GM12878 (cell line): ENCODE results near the gene FARS2. TPM values are rescaled to one million over a fixed set of nuclear protein-coding genes. Genes with fewer than 3 reads are reported as not detected.

Experiments
- ATAC-seq: fragments of 200-7000 bp; cut with Tn5 transposase; 3 replicates; pipeline ENCODE4 v1.9.1; 2020; ENCODE audit warnings: mild to moderate bottlenecking, moderate library complexity
- BruUV-seq: library from RNA; stranded (reverse); fragments of 400-500 nt; replicated peaks from 2 replicates; lab custom pipeline; 2021; lab: Mats Ljungman, UMichigan
- CTCF ChIA-PET: fragments of 300-600 bp; sonication (Branson Sonifier 250); formaldehyde crosslinking; extraction: SDS; loops from one replicate; lab custom pipeline; 2021; ENCODE audit warnings: inconsistent platforms; lab: Yijun Ruan, JAX
- POLR2A ChIA-PET: fragments of 350-600 bp; formaldehyde crosslinking; extraction: SDS; loops from one replicate; lab custom pipeline; 2021; ENCODE audit warnings: inconsistent platforms; lab: Charles Lee
- RAD21 ChIA-PET: fragments of 300-600 bp; sonication (Branson Sonifier 250); formaldehyde crosslinking; loops from one replicate; lab custom pipeline; 2023; ENCODE audit warnings: antibody characterized with exemption; ENCODE audit not compliant: unreplicated experiment; lab: Charles Lee
- SMC1A ChIA-PET: fragments of 300-600 bp; sonication (Branson Sonifier 250); formaldehyde crosslinking; loops from one replicate; lab custom pipeline; 2023; ENCODE audit not compliant: unreplicated experiment, uncharacterized antibody; lab: Charles Lee
- DNase-seq: peaks from one replicate; pipeline ENCODE4 v3.0.0-alpha.2; 2011; ENCODE audit warnings: low read depth, low spot score
- FAIRE-seq: peaks from 3 replicates; lab custom pipeline; 2011; peaks lifted over from hg19 to GRCh38; lab: Jason Lieb, UNC
- H2AFZ ChIP-seq: 2 replicates; pipeline ENCODE4 v1.6.0; 2011; ENCODE audit warnings: low read depth, low read length, control low read depth; ENCODE audit not compliant: control insufficient read depth
- H3K27ac ChIP-seq: 2 replicates; pipeline ENCODE4 v1.5.1; 2011; ENCODE audit warnings: control low read depth; ENCODE audit not compliant: control insufficient read depth, insufficient read depth
- H3K27me3 ChIP-seq, 2 experiments: replicated peaks in 1 of 2; 2 replicates each; pipeline versions ENCODE4 v1.6.0 to v1.6.1; 2011; ENCODE audit warnings: low read length in 1 of 2; ENCODE audit not compliant: control insufficient read depth in 2 of 2, insufficient read depth in 2 of 2
- H3K36me3 ChIP-seq, 2 experiments: 2 replicates each; pipeline ENCODE4 v1.5.1; 2011; ENCODE audit warnings: low read length in 1 of 2; ENCODE audit not compliant: control insufficient read depth in 2 of 2, insufficient read depth in 2 of 2
- H3K4me1 ChIP-seq: 2 replicates; pipeline ENCODE4 v1.6.1; 2011; ENCODE audit warnings: mild to moderate bottlenecking, low read length, moderate library complexity, mixed read lengths; ENCODE audit not compliant: control insufficient read depth, insufficient read depth
- H3K4me2 ChIP-seq: 2 replicates; pipeline ENCODE4 v1.6.0; 2011; ENCODE audit warnings: control low read depth; ENCODE audit not compliant: control insufficient read depth, insufficient read depth
- H3K4me3 ChIP-seq: fragments of 200-600 bp; sonication (generic); 2 replicates; pipeline ENCODE4 v1.5.1; 2016
- H3K79me2 ChIP-seq: 2 replicates; pipeline ENCODE4 v1.6.0; 2011; ENCODE audit warnings: low read length; ENCODE audit not compliant: control insufficient read depth, insufficient read depth
- H3K9ac ChIP-seq: 2 replicates; pipeline ENCODE4 v1.8.0; 2011; ENCODE audit warnings: low read length, control low read depth, mixed read lengths; ENCODE audit not compliant: control insufficient read depth, insufficient read depth
- H3K9me3 ChIP-seq: replicated peaks from 3 replicates; pipeline ENCODE4 v1.5.1; 2011; ENCODE audit warnings: mild to moderate bottlenecking, low read length; ENCODE audit not compliant: control insufficient read depth, insufficient read depth
- H4K20me1 ChIP-seq: 2 replicates; pipeline ENCODE4 v1.6.0; 2011; ENCODE audit not compliant: control insufficient read depth, insufficient read depth
- CHD4 ChIP-seq: fragments of 200-600 bp; sonication (generic); IDR thresholded peaks from 2 replicates; pipeline ENCODE4 v1.6.1; 2016; ENCODE audit warnings: mild to moderate bottlenecking
- EZH2 ChIP-seq: IDR thresholded peaks from 2 replicates; pipeline ENCODE4 v1.6.1; 2012; ENCODE audit warnings: low read depth, mild to moderate bottlenecking, control low read depth, inconsistent platforms, low read length, borderline replicate concordance; ENCODE audit not compliant: control insufficient read depth
- IKZF2 ChIP-seq, 2 experiments: fragments of 450-650 bp; IDR thresholded peaks; 2 replicates each; pipeline ENCODE4 v1.6.1; 2017; ENCODE audit warnings: mild to moderate bottlenecking in 2 of 2, moderate library complexity in 2 of 2
- NR2C1 ChIP-seq: fragments of 450-650 bp; IDR thresholded peaks from 2 replicates; pipeline ENCODE4 v1.6.1; 2017; ENCODE audit warnings: antibody characterized with exemption, mild to moderate bottlenecking, moderate library complexity
- PAX5 ChIP-seq: IDR thresholded peaks from 2 replicates; pipeline ENCODE4 v1.6.1; 2011; ENCODE audit warnings: low read depth, low read length, borderline replicate concordance
- POLR2AphosphoS2 ChIP-seq: IDR thresholded peaks from 2 replicates; pipeline ENCODE4 v1.6.1; 2011; ENCODE audit warnings: low read depth, mild to moderate bottlenecking, low read length, improper control_type of control experiment, moderate library complexity
- SIX5 ChIP-seq: IDR thresholded peaks from 2 replicates; pipeline ENCODE4 v1.6.1; 2011; ENCODE audit warnings: mild to moderate bottlenecking, low read depth, low read length, moderate library complexity; ENCODE audit not compliant: severe bottlenecking
- SMARCA5 ChIP-seq: fragments of 450-650 bp; IDR thresholded peaks from 2 replicates; pipeline ENCODE4 v1.6.1; 2017; ENCODE audit warnings: mild to moderate bottlenecking
- SMC3 ChIP-seq: IDR thresholded peaks from 2 replicates; pipeline ENCODE4 v1.6.1; 2011; ENCODE audit warnings: low read length, improper control_type of control experiment, borderline replicate concordance
- SREBF1 ChIP-seq: IDR thresholded peaks from 2 replicates; pipeline ENCODE4 v1.6.1; 2012; ENCODE audit warnings: mild to moderate bottlenecking, low read length
- TARDBP ChIP-seq: IDR thresholded peaks from 2 replicates; pipeline ENCODE4 v1.6.1; 2016; ENCODE audit warnings: borderline replicate concordance
- TCF7 ChIP-seq: IDR thresholded peaks from 2 replicates; pipeline ENCODE4 v1.6.1; 2014; ENCODE audit warnings: antibody characterized with exemption, borderline replicate concordance
- YBX1 ChIP-seq: fragments of 450-650 bp; IDR thresholded peaks from 2 replicates; pipeline ENCODE4 v1.6.1; 2016; ENCODE audit warnings: antibody characterized with exemption
- WGBS: methylation state at CpG from one replicate; pipeline ENCODE4 v1.1.6; 2016; ENCODE audit warnings: low lambda C conversion rate; ENCODE audit not compliant: insufficient replicate concordance, insufficient coverage; ENCODE audit errors: missing lambda C conversion rate; 5-methylcytosine and 5-hydroxymethylcytosine counted together
- in situ Hi-C: fragments of 300-500 bp; cut with MboI; formaldehyde crosslinking; loops from 9 replicates; pipeline ENCODE4 v1.14.3; 2018; ENCODE audit warnings: mixed read lengths
- intact Hi-C: fragments of 100-400 bp; cut with micrococcal nuclease; formaldehyde crosslinking; loops from one replicate; pipeline ENCODE4 v1.14.2; 2022; ENCODE audit not compliant: unreplicated experiment
- polyA plus RNA-seq, 11 experiments: library from polyadenylated mRNA; depleted of rRNA in 4 of 11; unstranded in 6 of 11; stranded (reverse) in 5 of 11; fragments of >200 nt; fragmentation: Nextera tagmentation in 4 of 11; fragmentation: Illumina TruSeq in 1 of 11; extraction: Ambion mirVana in 4 of 11; extraction: Trizol in 1 of 11; gene quantifications; 1 replicate in 1 of 11; 2 replicates in 10 of 11; pipeline versions ENCODE4 v1.2.1 to v1.2.3, GENCODE V29; 2011 to 2016; ENCODE audit warnings: inconsistent platforms in 2 of 11, missing spikeins in 2 of 11, low read depth in 1 of 11
- total RNA-seq, 4 experiments: library from RNA; depleted of rRNA in 3 of 4; stranded (reverse); fragments of >200 nt in 3 of 4; fragmentation: Illumina TruSeq in 1 of 4; extraction: Trizol in 1 of 4; gene quantifications; 2 replicates each; pipeline versions ENCODE4 v1.2.1 to v1.2.3, GENCODE V29; 2013 to 2021
- TF ChIP-seq, protein P1 (sequence below): fragments of 450-650 bp; IDR thresholded peaks from 2 replicates; pipeline ENCODE4 v1.6.1; 2016; ENCODE audit warnings: mild to moderate bottlenecking, moderate library complexity, borderline replicate concordance
- TF ChIP-seq, protein P2 (sequence below): fragments of 450-650 bp; formaldehyde crosslinking; IDR thresholded peaks from 2 replicates; pipeline ENCODE4 v1.4.0; 2022; ENCODE audit warnings: mild to moderate bottlenecking, moderate library complexity
- TF ChIP-seq, protein P3 (sequence below): fragments of 450-650 bp; IDR thresholded peaks from 2 replicates; pipeline ENCODE4 v1.6.1; 2018; ENCODE audit warnings: borderline replicate concordance, mild to moderate bottlenecking; ENCODE audit not compliant: partially characterized antibody

FARS2 gene
- total and polyA plus RNA-seq, 10 of the 15 experiments (the other 5 are each of a cell fraction or from before 2014, with no cell fraction given), result 16.8 to 46.7 (median 25.6) TPM

DNA sequence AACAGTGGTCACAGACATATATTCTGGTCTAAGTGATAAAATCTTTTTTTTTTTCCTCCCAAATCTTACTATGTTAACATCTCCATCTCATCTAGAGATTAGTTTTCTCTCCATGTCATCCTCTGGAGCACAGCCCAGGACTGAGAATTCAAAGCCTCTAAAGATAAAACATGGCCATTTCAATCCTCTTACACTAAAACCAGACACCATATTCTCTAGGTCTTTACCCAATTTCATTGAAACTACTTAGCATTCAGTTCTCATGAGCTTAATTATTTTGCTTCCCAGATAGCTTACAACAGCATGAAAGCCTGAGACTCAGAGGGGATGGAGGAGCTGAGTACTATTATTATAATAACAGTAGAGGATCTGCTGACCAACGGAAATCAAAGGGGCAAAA is 92.7 kb downstream of the FARS2 start:
- POLR2A ChIA-PET, result interaction anchor here (0.6 kb wide), 1 partner anchor 19 kb away, joined by 6 read pairs; no protein-coding TSS in a partner anchor
- CTCF ChIA-PET, result no interaction called here
- H2AFZ ChIP-seq, result no peak overlapping the region
- no TSS peak for BruUV-seq
- peaks cover 3% of the 10 kb centered on the region; the same call in 1 of the 2 replicates for H3K4me1 ChIP-seq
- no peak overlapping the region for H3K4me2 ChIP-seq
- no peak overlapping the region for H3K9ac ChIP-seq
- TF ChIP-seq SREBF1, result no peak
- TF ChIP-seq SIX5, result no peak
- TF ChIP-seq TCF7, result no peak
- TF ChIP-seq CHD4, result no peak
- TF ChIP-seq, protein P1, sequence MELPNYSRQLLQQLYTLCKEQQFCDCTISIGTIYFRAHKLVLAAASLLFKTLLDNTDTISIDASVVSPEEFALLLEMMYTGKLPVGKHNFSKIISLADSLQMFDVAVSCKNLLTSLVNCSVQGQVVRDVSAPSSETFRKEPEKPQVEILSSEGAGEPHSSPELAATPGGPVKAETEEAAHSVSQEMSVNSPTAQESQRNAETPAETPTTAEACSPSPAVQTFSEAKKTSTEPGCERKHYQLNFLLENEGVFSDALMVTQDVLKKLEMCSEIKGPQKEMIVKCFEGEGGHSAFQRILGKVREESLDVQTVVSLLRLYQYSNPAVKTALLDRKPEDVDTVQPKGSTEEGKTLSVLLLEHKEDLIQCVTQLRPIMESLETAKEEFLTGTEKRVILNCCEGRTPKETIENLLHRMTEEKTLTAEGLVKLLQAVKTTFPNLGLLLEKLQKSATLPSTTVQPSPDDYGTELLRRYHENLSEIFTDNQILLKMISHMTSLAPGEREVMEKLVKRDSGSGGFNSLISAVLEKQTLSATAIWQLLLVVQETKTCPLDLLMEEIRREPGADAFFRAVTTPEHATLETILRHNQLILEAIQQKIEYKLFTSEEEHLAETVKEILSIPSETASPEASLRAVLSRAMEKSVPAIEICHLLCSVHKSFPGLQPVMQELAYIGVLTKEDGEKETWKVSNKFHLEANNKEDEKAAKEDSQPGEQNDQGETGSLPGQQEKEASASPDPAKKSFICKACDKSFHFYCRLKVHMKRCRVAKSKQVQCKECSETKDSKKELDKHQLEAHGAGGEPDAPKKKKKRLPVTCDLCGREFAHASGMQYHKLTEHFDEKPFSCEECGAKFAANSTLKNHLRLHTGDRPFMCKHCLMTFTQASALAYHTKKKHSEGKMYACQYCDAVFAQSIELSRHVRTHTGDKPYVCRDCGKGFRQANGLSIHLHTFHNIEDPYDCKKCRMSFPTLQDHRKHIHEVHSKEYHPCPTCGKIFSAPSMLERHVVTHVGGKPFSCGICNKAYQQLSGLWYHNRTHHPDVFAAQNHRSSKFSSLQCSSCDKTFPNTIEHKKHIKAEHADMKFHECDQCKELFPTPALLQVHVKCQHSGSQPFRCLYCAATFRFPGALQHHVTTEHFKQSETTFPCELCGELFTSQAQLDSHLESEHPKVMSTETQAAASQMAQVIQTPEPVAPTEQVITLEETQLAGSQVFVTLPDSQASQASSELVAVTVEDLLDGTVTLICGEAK, result no peak
- TF ChIP-seq PAX5, result no peak
- no peak for TF ChIP-seq EZH2
- TF ChIP-seq, protein P2, sequence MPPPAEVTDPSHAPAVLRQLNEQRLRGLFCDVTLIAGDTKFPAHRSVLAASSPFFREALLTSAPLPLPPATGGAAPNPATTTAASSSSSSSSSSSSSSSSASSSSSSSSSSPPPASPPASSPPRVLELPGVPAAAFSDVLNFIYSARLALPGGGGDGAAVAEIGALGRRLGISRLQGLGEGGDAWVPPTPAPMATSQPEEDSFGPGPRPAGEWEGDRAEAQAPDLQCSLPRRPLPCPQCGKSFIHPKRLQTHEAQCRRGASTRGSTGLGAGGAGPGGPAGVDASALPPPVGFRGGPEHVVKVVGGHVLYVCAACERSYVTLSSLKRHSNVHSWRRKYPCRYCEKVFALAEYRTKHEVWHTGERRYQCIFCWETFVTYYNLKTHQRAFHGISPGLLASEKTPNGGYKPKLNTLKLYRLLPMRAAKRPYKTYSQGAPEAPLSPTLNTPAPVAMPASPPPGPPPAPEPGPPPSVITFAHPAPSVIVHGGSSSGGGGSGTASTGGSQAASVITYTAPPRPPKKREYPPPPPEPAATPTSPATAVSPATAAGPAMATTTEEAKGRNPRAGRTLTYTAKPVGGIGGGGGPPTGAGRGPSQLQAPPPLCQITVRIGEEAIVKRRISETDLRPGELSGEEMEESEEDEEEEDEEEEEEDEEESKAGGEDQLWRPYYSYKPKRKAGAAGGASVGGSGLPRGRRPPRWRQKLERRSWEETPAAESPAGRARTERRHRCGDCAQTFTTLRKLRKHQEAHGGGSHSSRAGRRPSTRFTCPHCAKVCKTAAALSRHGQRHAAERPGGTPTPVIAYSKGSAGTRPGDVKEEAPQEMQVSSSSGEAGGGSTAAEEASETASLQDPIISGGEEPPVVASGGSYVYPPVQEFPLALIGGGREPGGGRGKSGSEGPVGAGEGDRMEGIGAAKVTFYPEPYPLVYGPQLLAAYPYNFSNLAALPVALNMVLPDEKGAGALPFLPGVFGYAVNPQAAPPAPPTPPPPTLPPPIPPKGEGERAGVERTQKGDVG, result no peak
- TF ChIP-seq, protein P3, sequence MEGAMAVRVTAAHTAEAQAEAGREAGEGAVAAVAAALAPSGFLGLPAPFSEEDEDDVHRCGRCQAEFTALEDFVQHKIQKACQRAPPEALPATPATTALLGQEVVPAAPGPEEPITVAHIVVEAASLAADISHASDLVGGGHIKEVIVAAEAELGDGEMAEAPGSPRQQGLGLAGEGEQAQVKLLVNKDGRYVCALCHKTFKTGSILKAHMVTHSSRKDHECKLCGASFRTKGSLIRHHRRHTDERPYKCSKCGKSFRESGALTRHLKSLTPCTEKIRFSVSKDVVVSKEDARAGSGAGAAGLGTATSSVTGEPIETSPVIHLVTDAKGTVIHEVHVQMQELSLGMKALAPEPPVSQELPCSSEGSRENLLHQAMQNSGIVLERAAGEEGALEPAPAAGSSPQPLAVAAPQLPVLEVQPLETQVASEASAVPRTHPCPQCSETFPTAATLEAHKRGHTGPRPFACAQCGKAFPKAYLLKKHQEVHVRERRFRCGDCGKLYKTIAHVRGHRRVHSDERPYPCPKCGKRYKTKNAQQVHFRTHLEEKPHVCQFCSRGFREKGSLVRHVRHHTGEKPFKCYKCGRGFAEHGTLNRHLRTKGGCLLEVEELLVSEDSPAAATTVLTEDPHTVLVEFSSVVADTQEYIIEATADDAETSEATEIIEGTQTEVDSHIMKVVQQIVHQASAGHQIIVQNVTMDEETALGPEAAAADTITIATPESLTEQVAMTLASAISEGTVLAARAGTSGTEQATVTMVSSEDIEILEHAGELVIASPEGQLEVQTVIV, result no peak
- no peak for TF ChIP-seq NR2C1
- TF ChIP-seq IKZF2 (IDR thresholded peaks at IDR 0.05), result no peak
- no peak for TF ChIP-seq POLR2AphosphoS2
- no peak for TF ChIP-seq TARDBP
- no peak for TF ChIP-seq SMC3
- TF ChIP-seq YBX1, result no peak
- no peak for TF ChIP-seq SMARCA5
- H3K9me3 ChIP-seq, result no peaks in the 10 kb centered on the region
- H3K4me3 ChIP-seq, result no peak overlapping the region
- no peaks in the 10 kb centered on the region for H3K36me3 ChIP-seq
- no peaks in the 10 kb centered on the region for H3K79me2 ChIP-seq
- WGBS, result 100% methylated on average over 1 of the region's 1 CpG
- in situ Hi-C loops, result no loop called here
- H3K27me3 ChIP-seq, result no peaks in the 10 kb centered on the region
- H3K27ac ChIP-seq, result no peak overlapping the region
- H4K20me1 ChIP-seq, result no peaks in the 10 kb centered on the region
- DNase-seq, result no peak
- RAD21 ChIA-PET, result no interaction called here
- FAIRE-seq, result no peak
- SMC1A ChIA-PET, result interaction anchor here (0.6 to 1.5 kb wide), 3 partner anchors 10 to 68 kb away, joined by 3 read pairs; no protein-coding TSS in a partner anchor
- intact Hi-C loops, result no loop called here
- ATAC-seq, result no peak
